Endodermal cell (in vitro differentiated cells): Measurements from ENCODE around the gene RNF112. TPM values are rescaled to one million over a fixed set of nuclear protein-coding genes. Genes with fewer than 3 reads are reported as not detected.

ENCODE experiments used
- DNase-seq: peaks from one replicate; pipeline ENCODE4 v3.0.0-alpha.2; 2017
- H3K27ac ChIP-seq: 2 replicates; pipeline ENCODE4 v1.5.1; 2013; ENCODE audit warnings: mild to moderate bottlenecking, low read depth, low read length, moderate library complexity
- H3K27me3 ChIP-seq: 2 replicates; pipeline ENCODE4 v1.6.1; 2013; ENCODE audit warnings: mild to moderate bottlenecking, low read length, moderate library complexity; ENCODE audit not compliant: insufficient read depth, control insufficient read depth, poor library complexity, severe bottlenecking
- H3K36me3 ChIP-seq: 2 replicates; pipeline ENCODE4 v1.7.0; 2013; ENCODE audit warnings: mild to moderate bottlenecking, low read length, moderate library complexity; ENCODE audit not compliant: control insufficient read depth, insufficient read depth
- H3K4me1 ChIP-seq: one replicate; pipeline ENCODE4 v1.7.0; 2013; ENCODE audit warnings: low read length; ENCODE audit not compliant: control insufficient read depth, insufficient read depth
- H3K4me3 ChIP-seq: 2 replicates; pipeline ENCODE4 v1.5.1; 2013; ENCODE audit warnings: mild to moderate bottlenecking, low read length, moderate library complexity
- H3K9ac ChIP-seq: 2 replicates; pipeline ENCODE4 v1.6.1; 2013; ENCODE audit warnings: mild to moderate bottlenecking, low read length, moderate library complexity; ENCODE audit not compliant: poor library complexity, severe bottlenecking; ENCODE audit errors: extremely low read depth
- H3K9me3 ChIP-seq: 2 replicates; pipeline ENCODE4 v1.6.1; 2013; ENCODE audit warnings: mild to moderate bottlenecking, low read length, moderate library complexity; ENCODE audit not compliant: control insufficient read depth
- H3K27ac Mint-ChIP-seq: 2 replicates; pipeline ENCODE4 v1.8.0; 2020; ENCODE audit warnings: mixed read lengths
- H3K27me3 Mint-ChIP-seq: 2 replicates; pipeline ENCODE4 v1.8.0; 2021; ENCODE audit warnings: mild to moderate bottlenecking, mixed read lengths; ENCODE audit not compliant: insufficient read depth
- H3K36me3 Mint-ChIP-seq: 2 replicates; pipeline ENCODE4 v1.8.0; 2020; ENCODE audit warnings: low read depth, mixed read lengths
- H3K4me1 Mint-ChIP-seq: 2 replicates; pipeline ENCODE4 v1.8.0; 2020; ENCODE audit warnings: mixed read lengths
- H3K4me3 Mint-ChIP-seq: 2 replicates; pipeline ENCODE4 v1.8.0; 2020; ENCODE audit warnings: mild to moderate bottlenecking, moderate library complexity, mixed read lengths
- H3K9me3 Mint-ChIP-seq: 2 replicates; pipeline ENCODE4 v1.8.0; 2020; ENCODE audit warnings: mild to moderate bottlenecking, mixed read lengths
- WGBS, 2 experiments: methylation state at CpG; one replicate each; pipeline versions ENCODE4 v1.1.5 to v1.1.7; 2013; ENCODE audit warnings: missing lambda C conversion rate in 2 of 2, mixed read lengths in 1 of 2; ENCODE audit not compliant: insufficient coverage in 1 of 2, insufficient read length in 1 of 2; 5-methylcytosine and 5-hydroxymethylcytosine counted together
- total RNA-seq, 2 donors: library from RNA; stranded (reverse); fragmentation: NEBNext Ultra II Directional in 1 of 2; extraction: Animal tissue kit (Norgen Biotek cat#: 25700) in 1 of 2; gene quantifications; 2 replicates in 1 of 2; 3 replicates in 1 of 2; pipeline ENCODE4 v1.2.1, GENCODE V29; 2021
- TF ChIP-seq, protein P1 (sequence below): fragments of 200-600 bp; sonication (generic); conservative IDR thresholded peaks from 2 replicates; pipeline ENCODE4 v1.5.0; 2021; ENCODE audit warnings: antibody characterized with exemption, mild to moderate bottlenecking

Gene RNF112
- total RNA-seq, 2 donors from 2014 or later: 1.1 to 1.9 TPM

DNA sequence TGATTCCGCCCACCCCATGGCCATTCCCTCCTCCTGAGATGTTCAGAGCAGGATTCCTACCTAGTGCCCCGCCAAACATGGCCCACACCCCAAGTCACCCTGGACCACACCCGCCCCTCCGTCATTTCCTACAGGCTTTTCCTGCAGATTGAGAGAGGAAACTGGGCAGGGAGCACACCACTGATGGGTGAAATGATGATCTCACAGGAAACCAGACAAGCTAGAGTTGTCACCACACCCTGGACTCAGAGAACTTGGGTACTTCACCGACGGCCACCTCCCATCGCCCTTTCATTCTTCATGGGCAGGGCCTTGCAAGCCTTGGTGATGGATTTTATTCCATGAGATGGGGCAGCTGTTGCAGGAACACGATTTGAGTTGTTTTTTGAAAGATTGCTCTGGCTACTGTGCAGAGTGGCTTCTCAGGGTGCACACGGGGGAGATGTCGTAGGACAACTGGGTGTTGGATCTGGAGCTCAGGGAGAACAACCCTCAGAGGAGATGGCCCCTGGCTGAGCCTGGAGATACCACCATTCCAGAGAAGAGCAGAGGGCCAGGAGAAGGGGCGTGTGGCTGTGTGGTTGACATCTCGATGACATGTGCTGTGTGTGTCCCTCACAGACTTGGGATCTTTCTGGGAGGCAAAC lies 41.1 kb upstream of the RNF112 start:
- peak; percentile 38 for DNase-seq
- H3K4me3 Mint-ChIP-seq: no peak overlapping the region
- H3K36me3 ChIP-seq: peaks cover 9% of the 10 kb centered on the region
- H3K27me3 ChIP-seq: no peaks in the 10 kb centered on the region
- no peaks in the 10 kb centered on the region for H3K9me3 ChIP-seq
- H3K27ac Mint-ChIP-seq: no peak overlapping the region
- 95% methylated on average over 9 to 12 of the region's 12 CpGs for WGBS, 2 experiments
- no peaks in the 10 kb centered on the region for H3K9me3 Mint-ChIP-seq
- H3K27ac ChIP-seq: no peak overlapping the region
- H3K36me3 Mint-ChIP-seq: peaks cover 12% of the 10 kb centered on the region
- no peaks in the 10 kb centered on the region for H3K27me3 Mint-ChIP-seq
- H3K9ac ChIP-seq: no peak overlapping the region
- TF ChIP-seq, protein P1, sequence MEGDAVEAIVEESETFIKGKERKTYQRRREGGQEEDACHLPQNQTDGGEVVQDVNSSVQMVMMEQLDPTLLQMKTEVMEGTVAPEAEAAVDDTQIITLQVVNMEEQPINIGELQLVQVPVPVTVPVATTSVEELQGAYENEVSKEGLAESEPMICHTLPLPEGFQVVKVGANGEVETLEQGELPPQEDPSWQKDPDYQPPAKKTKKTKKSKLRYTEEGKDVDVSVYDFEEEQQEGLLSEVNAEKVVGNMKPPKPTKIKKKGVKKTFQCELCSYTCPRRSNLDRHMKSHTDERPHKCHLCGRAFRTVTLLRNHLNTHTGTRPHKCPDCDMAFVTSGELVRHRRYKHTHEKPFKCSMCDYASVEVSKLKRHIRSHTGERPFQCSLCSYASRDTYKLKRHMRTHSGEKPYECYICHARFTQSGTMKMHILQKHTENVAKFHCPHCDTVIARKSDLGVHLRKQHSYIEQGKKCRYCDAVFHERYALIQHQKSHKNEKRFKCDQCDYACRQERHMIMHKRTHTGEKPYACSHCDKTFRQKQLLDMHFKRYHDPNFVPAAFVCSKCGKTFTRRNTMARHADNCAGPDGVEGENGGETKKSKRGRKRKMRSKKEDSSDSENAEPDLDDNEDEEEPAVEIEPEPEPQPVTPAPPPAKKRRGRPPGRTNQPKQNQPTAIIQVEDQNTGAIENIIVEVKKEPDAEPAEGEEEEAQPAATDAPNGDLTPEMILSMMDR: no peak
- H3K4me3 ChIP-seq: no peak overlapping the region
- H3K4me1 ChIP-seq: no peaks in the 10 kb centered on the region
- H3K4me1 Mint-ChIP-seq: no peaks in the 10 kb centered on the region

GRCh38 chr17:19370493-19370960 lies 40.5 kb upstream of the RNF112 start:
- Histone ChIP-seq H3K4me1 (no peaks in the 10 kb centered on the region), H3K27ac (no peak overlapping the region), H3K9ac (no peak overlapping the region), H3K27me3 (no peaks in the 10 kb centered on the region), H3K36me3 (peaks cover 9% of the 10 kb centered on the region), H3K4me3 (no peak overlapping the region), H3K9me3 (no peaks in the 10 kb centered on the region)
- Mint-ChIP-seq H3K9me3 (no peaks in the 10 kb centered on the region), H3K27me3 (no peaks in the 10 kb centered on the region), H3K4me1 (no peaks in the 10 kb centered on the region), H3K36me3 (peaks cover 12% of the 10 kb centered on the region), H3K4me3 (no peak overlapping the region), H3K27ac (no peak overlapping the region)
- peak; percentile 46 for DNase-seq
- 87 to 93% methylated on average over 6 to 7 of the region's 7 CpGs for WGBS, 2 experiments
- TF ChIP-seq, protein P1: no peak

GRCh38 chr17:19371259-19372010 lies 39.6 kb upstream of the RNF112 start:
- peak overlapping the region; percentile 70 for H3K27ac Mint-ChIP-seq
- TF ChIP-seq, protein P1: no peak
- Histone ChIP-seq H3K27ac (no peak overlapping the region), H3K4me1 (no peaks in the 10 kb centered on the region), H3K27me3 (no peaks in the 10 kb centered on the region), H3K9ac (no peak overlapping the region), H3K36me3 (peaks cover 9% of the 10 kb centered on the region), H3K4me3 (no peak overlapping the region), H3K9me3 (no peaks in the 10 kb centered on the region)
- no peaks in the 10 kb centered on the region for H3K4me1 Mint-ChIP-seq
- WGBS, 2 experiments: 92% methylated on average over 4 to 7 of the region's 7 CpGs
- H3K4me3 Mint-ChIP-seq: no peak overlapping the region
- no peaks in the 10 kb centered on the region for H3K9me3 Mint-ChIP-seq
- H3K36me3 Mint-ChIP-seq: peaks cover 12% of the 10 kb centered on the region
- H3K27me3 Mint-ChIP-seq: no peaks in the 10 kb centered on the region
- peak; percentile 36 for DNase-seq
